ENCODE data around the gene ZNF263. TPM values are rescaled to one million over a fixed set of nuclear protein-coding genes. Genes with fewer than 3 reads are reported as not detected.

Gene ZNF263
- total and polyA plus RNA-seq, 2 donors = 26.3 to 30.2 TPM

GRCh38 chr16:3328643-3329042, 45.4 kb downstream of the ZNF263 start:
- WGBS = 74% methylated on average over 2 of the region's 2 CpGs
- Histone ChIP-seq H3K36me3 (ENCODE audit: control insufficient read depth in 2 of 2, insufficient read depth in 2 of 2, low read length in 1 of 2) (no peaks in the 10 kb centered on the region), H3K27me3 (ENCODE audit: control insufficient read depth in 2 of 2, insufficient read depth in 1 of 2, low read length in 1 of 2) (no peaks in the 10 kb centered on the region), H3K4me3 (ENCODE audit: low read length in 2 of 2) (no peak overlapping the region), H3K9me3 (ENCODE audit: control insufficient read depth in 2 of 2, insufficient read depth in 1 of 2, low read length in 1 of 2) (peaks cover 0 to 4% of the 10 kb centered on the region in 2 donors), H3K4me1 (ENCODE audit: control insufficient read depth in 2 of 2, insufficient read depth in 2 of 2, low read length in 2 of 2) (no peaks in the 10 kb centered on the region), H3K27ac (ENCODE audit: low read depth in 1 of 2, low read length in 1 of 2) (no peak overlapping the region)
- no peak for DNase-seq (ENCODE audit: low read depth in 6 of 9, low spot score in 9 of 9)

Other genes starting within 250 kb of the ZNF263 start
- gene BICDL2, start 246.5 kb upstream of the ZNF263 start, total RNA-seq = 0.38 TPM
- 6.0 TPM for gene BICDL2, start 246.5 kb upstream of the ZNF263 start, polyA plus RNA-seq
- gene MMP25, start 236.9 kb upstream of the ZNF263 start, total RNA-seq = 0.80 TPM
- gene MMP25, start 236.9 kb upstream of the ZNF263 start, polyA plus RNA-seq = 2.9 TPM
- 175 TPM for gene IL32, start 217.9 kb upstream of the ZNF263 start, total RNA-seq
- gene IL32, start 217.9 kb upstream of the ZNF263 start, polyA plus RNA-seq = 343 TPM
- 0.05 TPM for gene ZSCAN10, start 184.2 kb upstream of the ZNF263 start, total RNA-seq
- 0.11 TPM for gene ZSCAN10, start 184.2 kb upstream of the ZNF263 start, polyA plus RNA-seq
- gene ZNF205, start 170.9 kb upstream of the ZNF263 start, total RNA-seq = 4.6 TPM
- gene ZNF205, start 170.9 kb upstream of the ZNF263 start, polyA plus RNA-seq = 9.3 TPM
- 1.5 TPM for gene ZNF213, start 148.5 kb upstream of the ZNF263 start, total RNA-seq
- 5.2 TPM for gene ZNF213, start 148.5 kb upstream of the ZNF263 start, polyA plus RNA-seq
- gene OR1F1, start 95.3 kb upstream of the ZNF263 start, total RNA-seq = not detected
- 0.02 TPM for gene OR1F1, start 95.3 kb upstream of the ZNF263 start, polyA plus RNA-seq
- gene ZNF200, start 48.3 kb upstream of the ZNF263 start, total RNA-seq = 8.6 TPM
- 10.0 TPM for gene ZNF200, start 48.3 kb upstream of the ZNF263 start, polyA plus RNA-seq
- gene MEFV, start 26.9 kb upstream of the ZNF263 start, total RNA-seq = 0.52 TPM
- 0.80 TPM for gene MEFV, start 26.9 kb upstream of the ZNF263 start, polyA plus RNA-seq
- gene TIGD7, start 21.9 kb downstream of the ZNF263 start, total RNA-seq = 6.4 TPM
- gene TIGD7, start 21.9 kb downstream of the ZNF263 start, polyA plus RNA-seq = 9.8 TPM
- 25.9 TPM for gene ZNF75A, start 22.0 kb downstream of the ZNF263 start, total RNA-seq
- 44.7 TPM for gene ZNF75A, start 22.0 kb downstream of the ZNF263 start, polyA plus RNA-seq
- gene OR2C1, start 72.4 kb downstream of the ZNF263 start, total RNA-seq = 0.14 TPM
- 0.21 TPM for gene OR2C1, start 72.4 kb downstream of the ZNF263 start, polyA plus RNA-seq
- gene ZSCAN32, start 117.5 kb downstream of the ZNF263 start, total RNA-seq = 19.7 TPM
- gene ZSCAN32, start 117.5 kb downstream of the ZNF263 start, polyA plus RNA-seq = 16.3 TPM
- 9.0 TPM for gene ZNF174, start 117.7 kb downstream of the ZNF263 start, total RNA-seq
- gene ZNF174, start 117.7 kb downstream of the ZNF263 start, polyA plus RNA-seq = 7.0 TPM
- gene ZNF597, start 160.0 kb downstream of the ZNF263 start, total RNA-seq = 2.5 TPM
- 2.3 TPM for gene ZNF597, start 160.0 kb downstream of the ZNF263 start, polyA plus RNA-seq
- 8.6 TPM for gene NAA60, start 160.2 kb downstream of the ZNF263 start, total RNA-seq
- 36.0 TPM for gene NAA60, start 160.2 kb downstream of the ZNF263 start, polyA plus RNA-seq
- gene C16orf90, start 212.0 kb downstream of the ZNF263 start, total RNA-seq = not detected
- gene C16orf90, start 212.0 kb downstream of the ZNF263 start, polyA plus RNA-seq = not detected
- 18.4 TPM for gene CLUAP1, start 217.5 kb downstream of the ZNF263 start, total RNA-seq
- gene CLUAP1, start 217.5 kb downstream of the ZNF263 start, polyA plus RNA-seq = 17.8 TPM

Data from thymus (tissue), 11 donors.